CD4-positive, alpha-beta T cell treated with Interleukin-15 for 4 hours (primary cell): Measurements from ENCODE around the gene HOMER2.

ENCODE experiments used
- DNase-seq: peaks from one replicate; pipeline ENCODE4 v3.0.0-alpha.2; 2020; ENCODE audit warnings: low spot score

HOMER2 gene

DNA sequence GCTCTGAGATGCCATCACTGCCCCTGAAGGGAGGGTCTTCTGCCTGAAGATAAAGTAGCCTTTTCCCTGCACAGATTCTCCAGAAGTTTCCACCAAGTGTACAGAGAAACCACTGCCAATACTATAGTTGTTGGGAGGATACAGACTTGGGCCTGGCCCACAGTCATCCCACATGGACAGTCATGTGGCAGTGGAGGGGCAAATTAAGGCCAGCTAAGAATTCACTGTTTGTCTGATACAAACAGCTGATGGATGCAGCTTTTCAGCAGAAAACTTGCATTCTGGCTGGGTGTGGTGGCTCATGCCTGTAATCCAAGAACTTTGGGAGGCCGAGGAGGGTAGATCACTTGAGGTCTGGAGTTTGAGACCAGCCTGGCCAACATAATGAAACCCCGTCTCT, 22.1 kb downstream of the HOMER2 start:
- no peak for DNase-seq

DNA sequence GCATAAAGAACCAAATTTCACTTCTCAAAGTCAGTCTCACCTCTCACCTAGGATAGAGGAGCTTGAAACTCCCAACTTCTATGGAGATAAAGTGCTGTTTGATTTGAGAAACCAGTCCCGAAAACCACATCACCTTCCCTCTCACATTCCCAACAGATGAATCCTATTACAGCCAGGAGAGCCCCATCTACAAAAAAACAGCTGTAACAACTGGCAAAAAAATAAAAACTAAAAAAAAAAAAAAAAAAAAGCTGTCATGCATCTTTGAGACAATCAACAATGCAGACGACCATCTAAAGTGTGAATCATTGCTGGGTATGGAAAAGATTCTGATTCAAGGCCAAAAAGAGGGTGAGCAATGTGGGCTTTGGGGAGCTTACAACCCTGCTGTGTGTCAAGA, 23.8 kb downstream of the HOMER2 start:
- DNase-seq: no peak

DNA sequence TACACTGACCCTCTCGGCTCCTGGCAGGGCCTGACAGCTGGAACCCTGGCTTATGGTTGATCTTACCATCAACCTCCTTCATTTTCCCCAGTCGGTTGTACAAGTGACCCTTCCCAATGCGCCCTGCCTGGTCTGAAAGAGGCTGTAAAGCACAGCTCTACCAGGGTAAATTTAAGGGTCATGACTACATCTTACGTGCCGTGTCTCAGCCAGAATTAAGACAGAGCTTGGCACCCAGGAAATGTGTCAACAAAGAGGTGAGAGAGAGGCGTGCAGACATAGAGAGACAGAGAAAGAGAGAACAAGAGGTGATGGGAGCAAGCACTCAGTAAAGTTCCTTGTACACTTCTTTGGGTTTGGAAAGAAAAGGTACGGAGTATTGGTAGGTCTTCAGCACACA, 28.8 kb downstream of the HOMER2 start:
- no peak for DNase-seq

DNA sequence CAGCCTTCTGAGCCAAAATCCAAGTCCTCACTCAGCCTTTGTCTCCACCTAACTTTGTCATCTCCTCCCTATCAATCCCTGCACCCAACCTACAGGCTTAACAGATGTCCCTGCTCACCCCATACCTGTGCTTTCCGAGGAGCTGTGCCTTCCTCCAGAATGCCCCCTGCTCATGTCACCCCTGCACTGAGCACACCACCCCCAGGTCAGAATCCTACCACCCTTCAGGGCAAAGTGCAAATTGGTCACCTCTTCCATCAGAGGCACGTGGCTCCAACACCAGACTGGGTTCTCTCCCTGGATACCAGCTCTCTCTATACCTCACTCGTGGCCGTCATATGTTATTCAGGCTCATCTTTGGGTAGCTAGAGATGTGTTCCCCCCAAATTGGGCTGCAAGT, 29.8 kb downstream of the HOMER2 start:
- DNase-seq: no peak

- no peak for DNase-seq
Observed at GRCh38 chr15:82921939-82922338, 30.6 kb downstream of the HOMER2 start.

DNA sequence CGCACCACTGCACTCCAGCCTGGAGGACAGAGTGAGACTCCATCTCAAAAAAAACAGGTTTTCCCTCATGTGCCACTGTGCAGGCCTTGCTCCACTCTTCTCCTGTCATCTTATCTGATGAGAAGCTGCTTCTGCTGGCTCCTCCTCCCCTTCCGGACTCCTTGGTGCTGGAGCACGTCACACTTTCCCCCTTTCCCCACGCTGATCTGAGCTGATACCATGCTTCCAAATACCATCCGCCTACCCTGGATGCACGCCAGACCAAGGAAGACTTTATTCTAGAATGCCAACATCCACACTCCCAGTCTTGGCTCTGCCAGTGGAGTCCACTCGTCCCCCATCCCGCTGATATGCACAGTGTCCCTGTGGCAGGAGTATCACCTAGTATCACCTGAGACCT, 31.3 kb downstream of the HOMER2 start:
- no peak for DNase-seq

DNA sequence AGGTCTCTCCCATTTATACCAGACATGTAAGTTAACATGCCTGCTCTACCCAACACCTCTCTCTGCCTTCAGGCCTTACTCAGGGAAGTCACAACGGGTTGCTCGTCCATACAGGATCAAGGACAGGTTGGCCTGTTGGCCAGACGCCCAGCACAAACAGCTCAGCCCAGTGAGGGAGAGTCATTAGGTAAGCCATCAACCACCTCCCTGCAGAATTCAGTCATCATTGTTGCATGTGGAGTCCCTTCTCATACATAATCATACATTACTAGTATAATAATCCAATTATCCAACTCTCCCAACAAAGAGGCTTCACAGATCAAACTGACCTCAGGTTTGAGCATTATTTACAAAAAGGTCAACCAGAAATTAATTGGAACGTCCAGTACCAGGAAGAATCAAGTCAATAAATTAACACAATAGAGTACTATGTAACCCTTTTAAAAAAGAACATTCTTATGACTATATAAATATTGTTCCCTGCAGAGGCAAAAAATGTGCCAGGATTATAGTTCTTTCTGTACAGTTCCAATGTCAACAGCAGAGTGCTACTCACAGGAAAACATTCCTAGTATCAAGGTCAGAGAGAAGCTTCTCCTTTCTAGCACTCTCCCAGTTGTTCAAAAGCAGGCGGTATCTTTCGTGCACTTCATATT, 33.2 kb downstream of the HOMER2 start:
- DNase-seq: no peak

GRCh38 chr15:82918607-82919230, 33.8 kb downstream of the HOMER2 start:
- DNase-seq: no peak

DNA sequence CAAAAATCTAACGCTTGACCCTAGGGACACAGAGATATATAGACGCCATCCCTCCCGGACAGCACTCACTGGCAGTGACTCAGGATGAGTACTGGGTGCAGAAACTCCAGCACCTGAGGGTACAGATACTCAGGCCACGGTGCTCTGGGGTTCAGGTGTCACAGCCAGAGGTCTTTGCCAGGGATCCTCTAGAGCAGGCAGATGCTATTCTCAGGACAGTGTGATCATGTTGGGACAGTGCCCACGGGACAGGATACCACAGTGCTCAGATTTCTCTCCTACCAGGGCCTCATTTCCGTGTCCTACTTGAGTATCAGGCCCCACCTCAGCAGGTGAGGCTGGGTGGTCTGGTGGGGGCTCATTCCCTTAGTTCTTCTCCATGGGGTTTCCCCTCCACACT, 34.4 kb downstream of the HOMER2 start:
- DNase-seq: no peak

DNA sequence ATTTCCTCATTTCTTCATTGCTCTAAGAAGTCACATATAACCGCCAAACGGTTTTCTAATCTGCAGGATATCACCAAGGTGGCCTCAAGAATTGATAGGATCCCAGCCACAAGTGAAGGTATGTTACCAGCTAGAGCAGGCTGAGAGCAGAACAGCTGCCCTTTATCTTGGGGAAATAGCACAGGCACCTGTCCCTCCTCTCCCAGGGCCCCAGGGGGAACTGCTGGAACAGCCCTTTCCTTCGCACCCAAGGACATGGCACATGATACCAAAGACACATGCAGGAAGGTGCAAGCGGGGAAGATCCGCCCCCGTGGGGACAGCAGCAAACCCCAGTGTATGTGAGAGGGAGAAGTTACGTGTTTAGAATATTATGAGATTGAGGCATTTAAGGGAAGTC, 35.3 kb downstream of the HOMER2 start:
- DNase-seq: no peak

DNA sequence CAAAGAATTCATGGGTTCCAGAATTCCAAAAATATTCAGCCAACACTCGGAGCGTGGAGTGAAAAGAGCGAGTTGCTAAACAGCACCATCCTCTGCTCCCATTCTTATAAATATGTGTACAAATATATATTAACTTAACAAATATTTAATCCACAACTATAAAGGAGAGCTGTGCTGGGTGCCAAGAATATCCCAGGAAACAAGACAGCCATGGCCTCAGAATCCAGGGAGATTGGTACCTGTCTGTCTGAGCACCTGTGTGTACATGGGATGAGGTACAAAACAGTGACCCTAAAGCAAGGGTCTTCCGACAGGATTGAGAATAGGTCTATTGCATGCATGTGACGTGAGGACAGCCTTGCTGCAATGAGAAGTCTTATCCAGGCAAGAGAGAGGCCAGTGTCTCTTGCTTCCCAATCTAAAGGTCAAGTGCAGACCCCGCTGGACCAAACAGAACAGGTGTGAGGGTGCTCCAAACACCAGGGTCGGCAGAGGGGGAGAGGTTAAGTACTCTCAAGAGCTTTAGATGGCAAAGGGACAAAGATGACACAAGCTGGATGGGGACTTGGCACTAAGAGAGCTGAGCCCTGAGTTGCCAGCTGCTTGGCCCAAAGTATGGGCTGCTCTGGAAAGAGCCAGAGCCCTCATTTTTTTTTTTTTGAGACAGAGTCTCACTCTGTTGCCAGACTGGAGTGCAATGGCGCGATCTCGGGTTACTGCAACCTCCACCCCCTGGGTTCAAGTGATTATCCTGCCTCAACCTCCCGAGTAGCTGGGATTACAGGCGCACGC, 36.2 kb downstream of the HOMER2 start:
- DNase-seq: no peak

- no peak for DNase-seq
Observed at GRCh38 chr15:82914396-82914795, 38.1 kb downstream of the HOMER2 start.

DNA sequence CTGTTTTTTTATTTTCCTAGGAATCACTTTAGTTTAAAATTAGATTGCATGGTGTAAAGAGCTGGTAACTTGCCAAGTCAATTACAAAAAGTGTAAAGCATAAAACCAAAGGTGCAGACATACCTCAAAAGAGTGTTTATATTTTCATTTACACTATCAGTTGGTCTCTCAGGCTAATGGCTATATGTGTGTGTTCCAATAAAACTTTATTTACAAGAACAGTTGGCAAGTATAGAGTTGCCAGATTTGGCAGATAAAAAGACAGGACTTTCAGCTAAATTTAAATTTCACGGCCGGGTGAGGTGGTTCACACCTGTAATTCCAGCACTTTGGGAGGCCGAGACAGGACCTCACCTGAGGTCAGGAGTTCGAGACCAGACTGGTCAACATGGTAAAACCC, 41.1 kb downstream of the HOMER2 start:
- no peak for DNase-seq

GRCh38 chr15:82910721-82911120, 41.8 kb downstream of the HOMER2 start:
- DNase-seq: no peak

- no peak for DNase-seq
Observed at GRCh38 chr15:82909080-82909815, 43.3 kb downstream of the HOMER2 start.

DNA sequence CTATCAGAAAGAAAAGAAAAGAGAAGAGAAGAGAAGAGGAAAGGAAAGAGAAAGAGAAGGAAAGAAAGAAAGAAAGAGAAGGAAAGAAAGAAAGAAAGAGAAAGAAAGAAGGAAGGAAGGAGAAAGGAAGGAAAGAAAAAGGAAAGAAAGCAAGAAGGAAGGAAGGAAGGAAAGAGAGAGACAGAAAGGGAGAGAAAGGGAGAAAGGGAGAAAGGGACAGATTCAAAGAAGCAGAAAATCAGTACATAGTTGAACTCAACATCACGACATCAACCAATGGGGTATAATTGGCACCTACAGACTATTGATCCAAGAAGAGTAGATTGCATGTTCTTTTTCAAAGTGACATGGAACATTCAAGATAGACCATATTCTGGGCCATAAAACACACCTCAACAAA, 45.2 kb downstream of the HOMER2 start:
- DNase-seq: no peak

GRCh38 chr15:82904574-82904973, 47.9 kb downstream of the HOMER2 start:
- DNase-seq: no peak

DNA sequence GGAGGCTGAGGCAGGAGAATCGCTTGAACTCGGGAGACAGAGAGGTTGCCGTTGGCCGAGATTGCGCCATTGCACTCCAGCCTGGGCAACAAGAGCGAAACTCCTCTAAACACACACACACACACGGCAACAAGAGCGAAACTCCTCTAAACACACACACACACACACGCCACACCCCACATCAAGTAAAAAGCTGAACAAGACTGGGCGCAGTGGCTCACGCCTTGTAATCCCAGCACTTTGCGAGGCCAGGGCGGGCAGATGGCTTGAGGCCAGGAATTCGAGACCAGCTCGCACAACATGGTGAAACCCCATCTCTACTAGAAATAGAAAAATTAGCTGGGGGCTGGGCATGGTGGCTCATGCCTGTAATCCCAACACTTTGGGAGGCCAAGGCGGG, 49.0 kb downstream of the HOMER2 start:
- DNase-seq: no peak

- DNase-seq: no peak
Observed at GRCh38 chr15:82901114-82901805, 51.3 kb downstream of the HOMER2 start.

DNA sequence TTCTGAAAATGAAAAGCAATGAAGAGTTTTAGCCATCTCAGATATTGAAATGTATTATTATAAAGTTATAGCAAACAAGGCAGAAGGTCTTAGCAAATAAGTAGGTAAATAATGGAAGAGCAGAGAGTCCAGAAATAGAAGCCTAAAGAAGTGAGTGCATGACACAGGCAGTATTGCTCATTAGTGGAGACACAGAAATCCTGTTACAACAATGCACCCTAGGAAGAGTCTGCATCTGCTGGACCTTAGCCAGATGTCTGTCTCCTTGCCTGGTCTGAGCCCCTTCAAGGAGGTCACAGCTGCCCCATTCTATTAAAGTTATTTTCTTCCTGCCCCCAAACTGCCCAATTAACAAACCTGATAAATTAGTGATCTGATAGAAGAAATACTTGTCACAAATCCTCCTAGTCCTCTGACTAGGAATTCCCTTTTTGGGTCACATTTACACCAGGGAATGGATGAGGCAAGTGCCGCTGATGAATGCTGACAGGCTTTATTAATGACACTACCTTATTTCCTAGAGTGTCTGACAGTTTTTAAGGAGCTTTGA, 51.9 kb downstream of the HOMER2 start:
- no peak for DNase-seq

DNA sequence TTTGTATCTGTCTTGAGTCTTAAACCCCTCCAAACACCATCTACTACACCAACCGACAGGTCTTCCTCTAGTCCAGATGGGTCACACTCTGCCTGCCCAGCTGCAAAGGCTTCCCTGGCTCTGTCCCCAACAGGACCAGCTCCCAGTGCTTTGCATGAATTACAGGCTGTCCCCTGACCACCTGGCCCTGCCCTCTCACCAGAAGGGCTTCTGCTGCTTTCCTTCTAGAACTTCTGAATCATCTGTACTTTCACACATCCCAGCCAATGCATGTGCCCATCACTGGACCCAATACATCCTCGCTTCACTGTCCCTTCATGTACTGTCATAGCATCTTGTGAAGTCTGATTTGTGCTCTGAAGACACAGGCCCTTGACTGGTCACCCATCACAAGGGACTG, 53.6 kb downstream of the HOMER2 start:
- no peak for DNase-seq

- DNase-seq: no peak
Observed at GRCh38 chr15:82895983-82896382, 56.5 kb downstream of the HOMER2 start.
